CD4-positive, alpha-beta T cell treated with Interferon alpha-2 for 1 hour (primary cell): Measurements from ENCODE around the gene APOF.
"Not testable (repeated sequence)": the region's sequence is repeated elsewhere in the genome, so short reads cannot be mapped to it uniquely, and the experiment has no call there.

Experiments used
- DNase-seq, 2 donors: peaks; one replicate each; pipeline ENCODE4 v3.0.0-alpha.2; 2020 to 2022

APOF gene

GRCh38 chr12:56362130-56363059 lies at the start of gene APOF:
Gene APOF (minus strand): TSS chr12:56362857. CDS start chr12:56362745, 112 bp downstream.
- DNase-seq = no peak

GRCh38 chr12:56411781-56412639 lies 49.4 kb upstream of the APOF start:
- DNase-seq = no peak

DNA sequence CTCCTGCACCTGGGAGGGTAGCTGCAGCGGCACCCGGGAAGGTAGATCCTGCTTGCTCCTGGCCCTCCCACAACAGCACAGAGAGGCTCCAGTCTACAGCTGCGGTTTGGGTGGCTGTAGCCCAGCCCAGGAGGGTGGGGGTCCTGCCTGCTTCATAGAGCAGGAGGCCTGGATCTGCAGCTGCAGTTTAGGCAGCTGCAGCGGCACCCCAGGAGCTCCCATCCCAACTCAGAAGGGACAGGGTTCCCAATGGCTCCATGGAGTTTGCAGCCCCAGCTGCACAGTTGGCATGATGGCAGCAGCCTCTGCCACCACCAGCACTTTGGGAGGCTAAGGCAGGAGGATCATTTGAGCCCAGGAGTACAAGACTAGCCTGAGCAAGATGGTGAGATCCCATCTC lies 48.1 kb upstream of the APOF start:
- no peak for DNase-seq

DNA sequence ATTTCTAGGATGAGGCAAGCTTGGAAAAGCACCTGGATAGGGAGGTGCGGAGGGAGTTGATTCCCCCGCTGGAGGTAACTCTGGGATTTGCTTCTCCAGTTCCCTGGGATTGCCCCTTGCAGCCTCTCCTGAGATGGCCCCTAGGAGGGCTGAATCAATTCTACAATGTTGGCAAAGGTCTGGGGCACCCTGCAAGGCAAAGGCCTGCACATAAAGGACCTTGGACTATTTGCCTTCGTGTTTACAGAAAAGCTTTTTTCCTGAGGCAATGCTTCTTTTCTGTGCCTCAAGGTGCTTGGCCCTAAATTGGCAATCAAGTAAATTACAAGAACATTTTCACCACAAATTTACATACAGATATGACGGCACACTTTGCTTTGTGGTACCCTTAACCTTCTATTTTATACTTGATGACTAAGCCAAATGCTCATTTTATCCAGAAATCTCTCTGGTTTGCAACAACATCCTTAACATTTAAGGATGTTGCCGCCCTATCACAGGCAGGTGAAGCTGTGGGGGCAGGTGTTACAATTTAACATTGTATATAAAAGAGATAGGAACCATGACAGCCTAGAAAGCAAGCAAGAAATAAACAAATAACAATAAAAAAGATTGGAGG lies 46.3 kb upstream of the APOF start:
- no peak for DNase-seq

GRCh38 chr12:56404227-56404626 lies 41.6 kb upstream of the APOF start:
- DNase-seq = not testable (repeated sequence)

GRCh38 chr12:56401612-56402011 lies 39.0 kb upstream of the APOF start:
- not testable (repeated sequence) for DNase-seq

DNA sequence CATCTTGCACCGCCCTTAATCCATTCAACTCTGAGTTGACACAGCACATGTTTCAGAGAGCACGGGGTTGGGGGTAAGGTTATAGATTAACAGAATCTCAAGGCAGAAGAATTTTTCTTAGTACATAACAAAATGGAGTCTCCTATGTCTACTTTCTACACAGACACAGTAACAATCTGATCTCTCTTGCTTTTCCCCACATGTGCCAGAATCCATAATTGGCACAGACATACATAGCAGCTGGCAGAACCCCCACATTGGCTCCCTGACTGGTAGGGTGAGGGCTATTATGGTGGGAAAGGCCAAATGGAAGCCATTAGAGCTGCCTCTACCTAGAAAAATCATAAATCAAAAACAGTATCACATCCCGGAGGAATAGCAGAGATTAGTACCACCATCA lies 38.5 kb upstream of the APOF start:
- DNase-seq = not testable (repeated sequence)

DNA sequence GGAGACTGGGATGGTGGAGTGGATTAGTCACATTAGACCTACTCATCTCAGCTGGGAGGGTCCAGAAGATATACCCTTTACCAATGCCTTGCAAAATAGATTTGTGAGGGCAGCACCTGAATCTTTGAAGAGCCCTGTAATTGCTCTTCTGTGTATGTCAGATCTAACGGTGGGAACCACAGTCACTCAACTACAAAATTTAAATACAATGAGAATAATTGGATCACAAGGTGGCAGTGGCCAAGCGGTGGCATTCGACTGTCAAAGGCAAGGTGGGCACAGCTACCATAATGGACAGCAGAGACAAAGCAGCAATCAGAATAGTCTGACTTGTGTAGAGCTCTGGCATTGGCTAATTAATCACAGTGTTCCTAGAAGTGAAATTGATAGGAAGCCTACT lies 36.8 kb upstream of the APOF start:
- not testable (repeated sequence) for DNase-seq

- no peak for DNase-seq
Measured at GRCh38 chr12:56398324-56398723, 35.7 kb upstream of the APOF start.

DNA sequence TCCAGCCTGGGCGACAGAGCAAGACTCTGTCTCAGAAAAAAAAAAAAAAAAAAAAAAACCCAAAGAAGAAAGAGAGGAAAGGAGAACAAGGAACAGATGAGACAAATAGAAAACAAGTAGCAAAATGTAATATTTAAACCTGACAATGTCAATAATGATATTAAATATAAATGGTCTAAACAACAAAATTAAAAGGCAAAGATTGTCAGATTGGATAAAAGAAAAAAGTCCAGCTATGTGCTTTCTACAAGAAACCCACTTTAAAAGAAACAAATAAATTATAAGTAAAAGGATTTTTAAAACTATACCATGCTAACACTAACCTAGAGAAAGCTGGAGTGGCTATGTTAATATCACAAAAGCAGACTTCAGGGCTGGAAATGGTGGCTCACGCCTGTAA lies 29.7 kb upstream of the APOF start:
- DNase-seq = no peak

DNA sequence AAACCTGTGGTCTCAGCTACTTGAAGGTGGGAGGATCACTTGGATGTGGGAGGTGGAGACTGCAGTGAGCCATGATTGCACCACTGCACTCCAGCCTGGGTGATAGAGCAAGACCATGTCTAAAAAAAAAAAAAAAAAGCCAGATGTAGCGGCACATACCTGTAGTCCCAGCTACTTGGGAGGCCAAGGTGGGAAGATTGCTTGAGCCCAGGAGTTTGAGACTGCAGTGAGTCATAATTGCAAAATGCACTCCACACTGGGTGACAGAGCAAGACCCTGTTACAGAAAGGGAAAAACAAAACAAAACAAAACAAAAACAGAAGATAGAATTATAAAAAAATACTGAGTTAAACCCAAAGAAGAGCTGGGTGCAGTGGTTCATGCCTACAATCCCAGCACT lies 29.1 kb upstream of the APOF start:
- no peak for DNase-seq

- no peak for DNase-seq
Measured at GRCh38 chr12:56389412-56389811, 26.8 kb upstream of the APOF start.

DNA sequence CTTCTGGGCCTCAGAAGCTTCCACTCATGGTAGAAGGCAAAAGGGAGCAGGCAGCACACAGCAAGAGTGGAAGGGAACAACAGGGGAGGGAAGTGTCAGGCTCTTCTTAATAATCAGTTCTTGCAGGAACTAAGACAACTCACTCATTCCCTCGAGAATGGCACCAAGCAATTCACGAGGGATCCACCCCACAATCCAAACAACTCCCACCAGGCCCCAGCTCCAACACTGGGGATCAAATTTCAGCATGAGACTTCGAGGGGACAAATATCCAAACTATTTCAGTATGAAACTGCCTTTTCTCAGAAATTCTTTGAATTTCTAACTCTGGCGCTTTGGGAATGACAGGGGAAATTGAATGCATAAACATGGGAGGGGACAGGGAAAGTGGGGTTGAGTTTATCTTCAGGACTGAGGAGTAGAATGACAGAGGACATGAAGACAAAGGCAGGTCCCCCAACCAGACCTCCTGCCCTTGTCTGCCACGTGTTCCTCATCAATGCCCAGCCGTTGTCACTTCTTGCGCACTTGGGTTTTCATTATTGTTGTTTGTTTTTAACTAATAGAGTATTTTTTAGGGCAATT lies 24.6 kb upstream of the APOF start:
- no peak for DNase-seq

- no peak for DNase-seq
Measured at GRCh38 chr12:56385873-56386272, 23.2 kb upstream of the APOF start.

GRCh38 chr12:56382611-56383010 lies 20.0 kb upstream of the APOF start:
- no peak for DNase-seq

- DNase-seq = no peak
Measured at GRCh38 chr12:56377989-56378316, 15.3 kb upstream of the APOF start.

DNA sequence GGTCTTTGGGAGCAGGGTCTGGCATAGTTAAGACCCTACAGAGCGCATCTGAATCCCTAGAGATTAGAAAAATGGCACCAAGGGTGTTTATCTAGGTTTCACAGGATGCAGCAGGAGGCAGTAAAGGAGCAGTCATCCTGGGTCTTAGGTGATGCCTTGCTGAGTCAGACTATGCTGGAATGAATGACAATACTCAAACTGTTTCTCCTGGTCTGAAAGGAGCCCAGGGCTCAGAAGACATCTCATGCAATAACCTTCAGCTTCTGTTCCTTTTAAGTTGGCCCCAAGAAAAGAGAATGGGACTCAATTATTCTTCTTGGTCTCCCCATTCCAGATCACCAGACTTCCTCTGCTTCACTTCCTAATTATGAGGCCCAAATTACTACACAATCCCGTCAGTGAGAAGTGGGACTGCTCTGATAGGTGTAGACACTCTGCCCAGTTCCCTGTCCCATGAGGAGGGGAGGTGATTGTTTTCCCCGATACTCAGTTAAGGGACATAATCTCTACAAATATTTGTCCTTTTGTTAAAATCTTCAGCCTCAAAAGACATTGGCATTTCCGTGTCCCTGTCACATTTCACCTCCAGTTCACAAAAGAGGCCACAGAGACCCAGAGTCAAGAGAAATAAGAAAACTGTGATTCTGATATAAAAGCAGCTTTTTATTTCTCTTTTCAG lies 14.8 kb upstream of the APOF start:
- DNase-seq = no peak

- peak in 1 of 2 donors; percentile 57 for DNase-seq
Measured at GRCh38 chr12:56375598-56376434, 13.2 kb upstream of the APOF start.

- DNase-seq = no peak
Measured at GRCh38 chr12:56374726-56375597, 12.3 kb upstream of the APOF start.

DNA sequence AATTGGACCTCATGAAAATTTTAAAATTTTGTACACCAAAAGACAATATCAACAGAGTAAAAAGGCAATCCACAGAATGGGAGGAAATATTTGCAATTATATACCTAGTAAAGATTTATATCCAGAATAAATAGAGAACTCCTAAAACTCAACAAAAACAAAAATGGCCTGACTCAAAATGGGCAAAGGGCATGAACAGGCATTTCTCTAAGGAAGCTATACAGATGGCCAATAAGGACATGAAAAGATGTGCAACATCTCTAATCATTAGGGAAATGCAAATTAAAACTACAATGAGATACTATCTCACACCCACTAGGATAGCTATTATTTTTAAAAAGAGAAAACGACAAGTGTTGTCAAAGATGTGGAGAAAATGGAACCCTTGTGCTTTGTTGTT lies 10.9 kb upstream of the APOF start:
- no peak for DNase-seq

DNA sequence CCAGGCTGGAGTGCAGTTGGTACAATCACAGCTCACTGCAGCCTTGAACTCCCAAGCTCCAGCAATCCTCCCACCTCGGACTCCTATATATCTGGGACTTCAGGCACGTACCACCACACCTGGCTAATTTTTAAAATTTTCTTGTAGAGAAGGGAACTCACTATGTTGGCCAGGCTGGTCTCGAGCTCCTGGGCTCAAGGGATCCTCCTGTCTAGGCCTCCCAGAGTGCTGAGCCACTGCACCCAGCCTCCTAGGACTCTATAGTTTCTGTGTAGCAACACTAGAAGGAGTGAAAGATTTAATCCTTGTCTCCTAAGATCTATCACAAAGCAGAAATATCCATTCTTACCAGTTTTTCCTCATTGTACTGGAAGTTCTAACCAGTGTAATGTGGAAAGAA lies 4.3 kb upstream of the APOF start:
- DNase-seq = no peak
